IPS-15b (cell line): ENCODE data around the gene IER5L.

Experiments
- H3K27me3 ChIP-seq: one replicate; pipeline ENCODE4 v1.6.1; 2013; ENCODE audit warnings: low read length; ENCODE audit not compliant: control insufficient read depth, insufficient read depth
- H3K36me3 ChIP-seq: one replicate; pipeline ENCODE4 v1.6.1; 2013; ENCODE audit warnings: low read length; ENCODE audit not compliant: control insufficient read depth, insufficient read depth
- H3K4me1 ChIP-seq: one replicate; pipeline ENCODE4 v1.6.1; 2013; ENCODE audit warnings: mild to moderate bottlenecking, low read length; ENCODE audit not compliant: control insufficient read depth, insufficient read depth
- H3K4me3 ChIP-seq: one replicate; pipeline ENCODE4 v1.5.1; 2013; ENCODE audit warnings: low read depth, low read length
- H3K9ac ChIP-seq: one replicate; pipeline ENCODE4 v1.6.1; 2013; ENCODE audit warnings: low read depth, mild to moderate bottlenecking, low read length
- H3K9me3 ChIP-seq: one replicate; pipeline ENCODE4 v1.6.1; 2013; ENCODE audit warnings: mild to moderate bottlenecking, low read length; ENCODE audit not compliant: control insufficient read depth, insufficient read depth

Gene IER5L

GRCh38 chr9:129128689-129129088, 49.4 kb downstream of the IER5L start:
- Histone ChIP-seq H3K36me3 (peaks cover 20% of the 10 kb centered on the region), H3K4me1 (peaks cover 7% of the 10 kb centered on the region), H3K9ac (no peak overlapping the region), H3K4me3 (no peak overlapping the region), H3K9me3 (no peaks in the 10 kb centered on the region), H3K27me3 (no peaks in the 10 kb centered on the region)

GRCh38 chr9:129126749-129127618, 51.1 kb downstream of the IER5L start:
- Histone ChIP-seq H3K36me3 (peaks cover 27% of the 10 kb centered on the region), H3K4me3 (no peak overlapping the region), H3K27me3 (no peaks in the 10 kb centered on the region), H3K9ac (peak overlapping the region; percentile 28), H3K9me3 (no peaks in the 10 kb centered on the region), H3K4me1 (peaks cover 7% of the 10 kb centered on the region)
